NCI-H2227 (cell line): ENCODE data around the gene PXDC1.
A peak's percentile ranks its signal among the peaks of the same experiment; 100 is the strongest.

Experiments used
- DNase-seq: peaks from one replicate; lab custom pipeline; 2025; ENCODE audit not compliant: unreplicated experiment; lab: John Stamatoyannopoulos, UW

PXDC1 gene

GRCh38 chr6:3751077-3751729 lies at the start of gene PXDC1:
PXDC1 (minus strand) TSS chr6:3751713; CDS start chr6:3751531, 182 bp downstream.
- peak; percentile 42 for DNase-seq

DNA sequence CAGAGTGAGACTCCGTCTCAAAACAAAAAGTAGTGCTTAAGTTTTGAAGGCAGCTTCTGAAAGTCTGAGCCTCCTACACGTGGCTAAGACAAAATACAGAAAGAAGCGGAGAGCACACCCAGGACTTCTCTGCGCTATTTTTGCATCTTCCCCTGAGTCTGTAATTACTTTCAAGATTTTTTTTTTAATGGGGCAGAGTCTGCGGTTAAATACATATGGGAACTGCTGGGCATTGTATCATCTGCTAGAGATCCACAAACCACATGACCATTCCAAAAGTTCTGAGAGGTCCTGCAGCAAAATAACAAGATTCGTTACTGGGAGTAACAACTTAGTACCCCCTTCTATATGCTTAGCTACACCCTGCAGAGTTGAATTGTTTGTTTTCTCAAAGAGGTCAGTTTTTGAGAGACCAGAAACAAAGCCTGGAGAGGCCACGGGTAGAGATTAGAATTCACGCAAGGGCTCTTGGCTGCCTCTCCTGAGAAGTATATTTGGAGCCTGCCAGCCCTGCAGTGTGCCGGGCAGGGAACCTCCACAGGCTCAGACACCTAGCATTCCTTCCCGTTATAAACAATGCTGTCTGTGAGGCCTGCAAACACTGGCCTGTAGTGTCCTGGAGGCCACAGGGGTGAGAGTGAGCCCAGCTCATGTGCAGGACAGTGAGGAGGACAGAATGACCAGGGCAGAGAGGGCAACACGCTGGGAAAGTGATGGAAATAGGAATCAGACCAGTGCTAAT lies 49.5 kb upstream of the PXDC1 start:
- no peak for DNase-seq

- DNase-seq: no peak
Observed at GRCh38 chr6:3799719-3800118, 48.2 kb upstream of the PXDC1 start.

GRCh38 chr6:3798055-3798919 lies 46.8 kb upstream of the PXDC1 start:
- peak; percentile 54 for DNase-seq

- no peak for DNase-seq
Observed at GRCh38 chr6:3797231-3798054, 45.9 kb upstream of the PXDC1 start.

- no peak for DNase-seq
Observed at GRCh38 chr6:3796719-3797041, 45.2 kb upstream of the PXDC1 start.

DNA sequence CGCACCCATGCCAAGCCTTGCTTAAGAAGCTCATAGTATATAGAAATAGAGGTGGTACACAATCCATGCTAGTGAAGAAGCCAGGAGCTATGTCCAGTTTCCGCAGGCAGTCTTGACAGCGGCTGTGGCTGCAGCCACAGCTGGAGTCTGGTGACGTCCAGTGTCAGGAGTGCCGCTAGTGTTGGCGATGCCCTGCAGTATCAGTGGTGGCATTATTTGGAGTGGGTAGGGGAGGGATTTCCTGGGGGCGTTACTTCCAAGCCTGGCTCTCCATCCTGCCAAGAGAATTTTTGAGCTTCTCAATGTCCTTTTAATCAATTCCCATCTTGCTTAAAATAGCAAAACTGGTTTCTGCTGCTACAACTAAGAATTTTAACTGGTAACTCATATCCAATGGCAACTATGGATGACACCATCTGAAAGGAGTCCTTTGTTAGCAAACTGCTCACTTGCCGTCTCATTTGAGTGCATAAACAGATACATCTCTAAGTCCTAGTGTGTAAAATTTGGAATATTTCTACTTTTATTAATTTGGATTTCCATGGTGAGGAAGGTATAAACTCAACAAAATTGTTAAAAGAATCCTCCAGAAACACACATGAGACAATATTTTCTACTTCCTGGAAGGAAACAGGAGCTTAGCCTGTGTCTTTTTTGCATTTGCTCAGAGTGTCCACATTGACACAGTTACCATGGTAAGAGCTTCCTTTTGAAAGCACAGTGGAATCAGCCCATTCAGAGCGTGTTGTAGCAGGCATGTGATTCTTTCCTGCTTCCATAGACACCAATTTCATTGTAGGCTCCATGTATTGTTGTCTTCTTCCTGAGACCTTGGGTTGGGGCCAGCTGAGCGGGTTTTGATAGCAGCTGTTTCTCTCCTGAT lies 44.6 kb upstream of the PXDC1 start:
- no peak for DNase-seq

- DNase-seq: no peak
Observed at GRCh38 chr6:3794092-3794491, 42.6 kb upstream of the PXDC1 start.

DNA sequence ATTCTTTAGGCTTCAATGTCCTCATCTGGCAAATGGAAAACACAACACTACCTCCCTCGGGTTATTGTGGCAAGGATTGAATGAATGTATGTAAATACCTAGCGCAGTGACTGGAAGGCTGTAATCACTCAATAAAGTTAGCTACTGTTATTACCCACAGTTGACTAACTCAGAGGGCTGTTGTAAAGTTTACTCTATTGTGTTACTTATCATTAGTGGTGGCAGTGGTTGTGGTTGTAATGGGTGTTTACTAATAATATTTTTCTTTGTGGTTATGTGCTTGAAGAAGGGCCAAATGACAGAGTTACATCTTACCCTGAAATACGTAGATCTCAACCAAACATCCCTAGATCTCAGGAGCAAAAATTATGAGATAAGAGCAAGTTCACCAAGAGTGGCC lies 42.0 kb upstream of the PXDC1 start:
- DNase-seq: no peak

- no peak for DNase-seq
Observed at GRCh38 chr6:3791526-3792203, 40.2 kb upstream of the PXDC1 start.

DNA sequence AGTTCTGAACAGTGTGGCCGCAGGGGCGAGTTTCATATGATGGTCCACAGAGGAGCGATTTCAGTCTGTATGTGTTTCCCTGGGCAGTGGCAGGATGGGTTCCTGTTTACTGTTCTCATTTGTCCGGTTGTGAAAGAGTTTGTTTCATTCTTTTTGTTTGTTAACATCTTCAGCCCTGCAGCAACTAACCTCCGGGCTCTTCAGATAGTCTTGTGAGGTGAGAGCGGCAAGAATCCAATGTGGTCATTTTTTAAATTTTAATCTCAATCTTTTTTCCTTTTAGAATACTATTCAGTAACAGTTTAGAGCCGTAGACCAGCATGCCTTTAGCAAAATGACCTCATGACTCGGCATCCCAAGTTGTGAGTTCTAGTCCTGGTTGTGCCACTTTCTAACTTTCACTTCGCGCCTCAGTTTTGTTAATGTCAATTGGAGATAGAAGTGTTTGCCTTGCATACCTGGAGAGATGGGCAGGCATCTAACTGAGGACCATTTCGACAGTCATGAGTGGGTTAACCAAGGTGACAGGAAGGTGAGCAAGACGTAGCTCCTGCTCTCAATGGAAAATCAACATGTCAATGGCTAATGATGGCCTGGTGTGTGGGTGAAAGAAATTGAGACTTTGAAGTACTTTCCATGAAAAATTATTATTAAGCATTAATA lies 38.5 kb upstream of the PXDC1 start:
- DNase-seq: no peak

DNA sequence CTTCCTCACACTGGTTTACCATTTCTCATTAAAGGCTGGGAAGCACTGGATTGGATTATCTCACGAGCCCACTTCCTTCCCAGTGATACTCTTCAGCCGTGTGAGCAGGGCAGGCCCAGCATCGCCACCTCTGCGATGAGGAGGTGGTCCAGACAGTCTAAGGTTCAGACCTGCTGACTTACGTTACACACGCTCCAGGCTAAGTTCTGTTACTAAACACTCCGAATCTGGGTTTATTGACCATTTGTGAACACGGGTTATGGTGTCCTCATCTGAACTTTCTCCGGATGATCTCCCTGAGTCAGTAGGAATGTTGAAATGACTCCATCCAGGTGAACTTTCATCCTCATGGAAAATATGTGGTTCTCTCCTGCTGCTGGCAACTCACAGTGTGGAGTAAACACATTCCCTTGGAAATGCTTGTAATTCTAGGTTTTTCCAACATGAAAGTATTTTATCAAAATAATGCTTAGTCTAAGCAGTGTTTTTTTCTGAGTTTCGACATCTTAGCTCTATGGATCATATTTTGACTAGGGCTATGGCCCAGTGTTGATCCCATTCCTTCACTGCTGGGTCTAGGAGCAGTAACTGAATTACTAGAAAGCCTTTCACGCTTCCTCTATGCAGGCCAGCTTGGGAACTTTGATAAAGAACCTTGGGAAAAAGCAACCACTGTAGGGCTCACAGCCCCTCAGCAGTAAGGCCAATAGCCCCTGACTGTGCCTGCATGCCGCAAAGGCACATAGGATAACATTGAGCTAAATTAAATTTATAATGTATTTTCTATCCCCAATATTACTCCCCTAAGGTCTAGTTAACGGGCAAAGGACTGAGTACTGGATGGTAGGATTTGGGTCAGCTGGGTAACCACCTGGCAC lies 37.7 kb upstream of the PXDC1 start:
- no peak for DNase-seq

DNA sequence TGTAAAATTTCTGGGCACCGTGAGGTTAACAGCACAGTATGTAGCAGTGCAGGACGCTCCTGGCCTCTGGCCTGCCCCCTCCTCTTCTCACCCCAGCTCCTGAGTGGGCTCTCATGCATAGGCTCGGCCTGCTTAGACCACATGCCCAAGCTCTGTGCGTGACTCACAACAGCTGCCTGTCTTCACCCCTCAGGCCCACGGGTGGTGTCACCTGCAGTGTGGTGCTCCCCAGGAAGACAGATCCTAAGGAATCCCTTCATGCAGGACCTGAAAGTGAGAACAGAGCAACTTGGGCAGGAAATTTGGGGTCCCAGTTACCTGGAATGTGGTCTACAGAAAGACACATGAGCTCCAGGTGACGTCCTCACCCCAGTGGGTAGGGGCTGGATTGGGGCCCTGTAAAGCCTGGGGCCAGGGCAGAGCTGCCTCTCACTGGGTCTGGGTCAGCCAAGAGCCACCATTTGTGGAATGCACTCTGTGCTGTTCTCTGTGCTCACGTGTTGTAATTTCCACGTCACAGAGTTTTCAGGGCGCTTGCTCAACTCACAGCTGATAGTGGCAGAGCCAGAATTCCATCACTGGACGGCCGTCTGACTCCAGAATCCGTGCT lies 37.0 kb upstream of the PXDC1 start:
- no peak for DNase-seq

DNA sequence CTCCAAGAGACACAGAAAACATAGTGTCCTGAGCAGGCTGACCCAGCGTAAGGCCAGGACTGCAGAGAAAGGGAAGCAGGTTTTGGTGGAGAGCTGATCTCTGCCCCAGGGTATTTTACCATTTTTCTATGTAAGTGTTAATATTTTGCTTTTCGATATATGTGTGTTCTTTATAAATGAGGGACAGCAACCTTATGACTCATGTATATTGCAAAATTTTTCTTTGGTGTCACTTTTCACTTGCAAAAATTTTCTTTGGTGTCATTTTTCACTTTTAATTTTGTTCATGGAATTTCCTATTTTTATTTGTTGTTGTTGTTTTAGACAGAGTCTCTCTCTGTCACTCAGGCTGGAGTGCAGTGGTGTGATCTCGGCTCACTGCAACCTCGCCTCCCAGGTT lies 34.6 kb upstream of the PXDC1 start:
- DNase-seq: no peak

DNA sequence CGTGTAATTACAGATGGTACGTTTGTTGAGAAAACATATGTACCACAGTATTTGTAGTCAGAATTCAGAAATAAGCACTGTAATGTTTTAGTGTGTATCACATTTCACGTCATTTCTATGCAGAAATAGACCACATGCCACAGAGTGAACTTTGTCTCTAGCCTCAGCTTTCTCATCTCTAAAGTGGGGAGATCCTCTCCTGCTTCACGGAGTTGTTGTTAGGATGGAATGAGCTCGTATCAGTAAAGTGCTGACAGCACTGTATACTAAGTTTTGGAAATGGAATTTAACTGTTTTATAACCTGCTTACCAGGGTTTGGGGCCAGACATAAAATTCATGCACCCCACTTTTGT lies 34.2 kb upstream of the PXDC1 start:
- DNase-seq: no peak

DNA sequence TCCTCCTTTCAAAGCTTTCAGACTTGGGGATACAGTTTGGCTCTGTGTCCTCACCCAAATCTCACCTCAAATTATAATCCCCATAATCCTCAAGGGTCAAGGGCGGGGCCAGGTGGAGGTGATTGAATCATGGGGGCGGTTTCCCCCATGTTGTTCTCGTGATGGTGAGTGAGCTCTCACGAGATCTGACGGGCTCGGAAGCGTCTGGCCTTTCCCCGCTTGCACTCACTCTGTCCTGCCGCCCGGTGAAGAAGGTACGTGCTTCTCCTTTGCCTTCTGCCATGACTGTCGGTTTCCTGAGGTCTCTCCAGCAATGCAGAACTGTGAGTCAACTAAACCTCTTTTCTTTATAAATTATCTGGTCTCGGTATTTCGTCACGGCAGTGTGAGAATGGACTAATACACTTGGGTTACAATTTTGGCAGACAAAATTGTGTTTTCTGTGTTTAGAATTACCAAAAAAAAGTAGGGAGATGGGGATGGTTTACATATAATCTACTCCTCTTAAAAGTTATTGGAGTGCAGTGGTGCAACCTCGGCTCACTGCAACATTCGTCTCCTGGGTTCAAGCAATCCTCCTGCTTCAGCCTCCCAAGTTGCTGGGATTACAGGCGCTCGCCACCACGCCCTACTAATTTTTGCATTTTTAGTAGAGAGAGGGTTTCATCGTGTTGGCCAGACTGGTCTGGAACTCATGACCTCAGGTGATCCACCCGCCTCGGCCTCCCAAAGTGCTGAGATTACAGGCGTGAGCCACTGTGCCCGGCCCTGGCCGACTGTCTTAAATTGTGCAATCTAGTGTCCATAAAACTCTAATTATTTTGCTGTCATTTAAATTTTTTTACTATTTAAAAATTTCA lies 33.6 kb upstream of the PXDC1 start:
- no peak for DNase-seq

- DNase-seq: no peak
Observed at GRCh38 chr6:3784423-3784822, 32.9 kb upstream of the PXDC1 start.
